DND-41 (cell line): ENCODE results near the gene ACAN.

ENCODE experiments used
- ATAC-seq: fragments of 200-7000 bp; cut with Tn5 transposase; 3 replicates; pipeline ENCODE4 v1.9.1; 2021; ENCODE audit warnings: low read depth; ENCODE audit not compliant: insufficient read depth
- DNase-seq: peaks from one replicate; pipeline ENCODE4 v3.0.0-alpha.2; 2020
- H2AFZ ChIP-seq: 2 replicates; pipeline ENCODE4 v1.6.0; 2012; ENCODE audit warnings: low read depth, low read length
- H3K27ac ChIP-seq: 2 replicates; pipeline ENCODE4 v1.5.1; 2012; ENCODE audit warnings: low read length, inconsistent platforms
- H3K27me3 ChIP-seq: fragments of 200-600 bp; sonication (generic); 2 replicates; pipeline ENCODE4 v1.6.0; 2012; ENCODE audit warnings: low read length, mild to moderate bottlenecking, inconsistent platforms; ENCODE audit not compliant: insufficient read depth, poor library complexity
- H3K36me3 ChIP-seq: 2 replicates; pipeline ENCODE4 v1.5.1; 2012; ENCODE audit warnings: low read length, inconsistent platforms; ENCODE audit not compliant: insufficient read depth
- H3K4me1 ChIP-seq: 2 replicates; pipeline ENCODE4 v1.5.1; 2012; ENCODE audit warnings: mild to moderate bottlenecking, low read length; ENCODE audit not compliant: insufficient read depth
- H3K4me2 ChIP-seq: 2 replicates; pipeline ENCODE4 v1.6.0; 2012; ENCODE audit warnings: mild to moderate bottlenecking, moderate library complexity, low read length, inconsistent platforms; ENCODE audit not compliant: insufficient read depth
- H3K4me3 ChIP-seq, 2 experiments: fragments of 200-600 bp in 1 of 2; shearing (Covaris generic) in 1 of 2; 2 replicates each; pipeline ENCODE4 v1.5.1; 2012 to 2016; ENCODE audit warnings: inconsistent platforms in 2 of 2, low read length in 2 of 2, mild to moderate bottlenecking in 2 of 2, low read depth in 1 of 2, moderate library complexity in 1 of 2
- H3K79me2 ChIP-seq: 2 replicates; pipeline ENCODE4 v1.6.0; 2012; ENCODE audit warnings: low read length, inconsistent platforms; ENCODE audit not compliant: insufficient read depth
- H3K9ac ChIP-seq: 2 replicates; pipeline ENCODE4 v1.6.0; 2012; ENCODE audit warnings: low read depth, mild to moderate bottlenecking, inconsistent platforms, low read length, moderate library complexity
- H3K9me3 ChIP-seq: 2 replicates; pipeline ENCODE4 v1.5.1; 2012; ENCODE audit warnings: low read length, moderate library complexity, mild to moderate bottlenecking, inconsistent platforms; ENCODE audit not compliant: insufficient read depth, severe bottlenecking
- H4K20me1 ChIP-seq: 2 replicates; pipeline ENCODE4 v1.6.0; 2012; ENCODE audit warnings: low read length; ENCODE audit not compliant: insufficient read depth
- EZH2 ChIP-seq: IDR thresholded peaks from 3 replicates; pipeline ENCODE4 v1.6.1; 2012; ENCODE audit warnings: borderline replicate concordance, low read depth, mild to moderate bottlenecking, moderate library complexity, low read length, inconsistent platforms; ENCODE audit not compliant: severe bottlenecking
- TF ChIP-seq, protein P1 (sequence below): IDR thresholded peaks from 2 replicates; pipeline ENCODE4 v1.5.1; 2012; ENCODE audit warnings: borderline replicate concordance, low read length, moderate library complexity, mild to moderate bottlenecking; ENCODE audit not compliant: poor library complexity, severe bottlenecking; ENCODE audit errors: extremely low read depth

ACAN gene

GRCh38 chr15:88835646-88836045 lies 32.4 kb downstream of the ACAN start:
- Histone ChIP-seq H3K27me3 (no peaks in the 10 kb centered on the region), H2AFZ (no peak overlapping the region), H3K36me3 (no peaks in the 10 kb centered on the region), H3K79me2 (no peaks in the 10 kb centered on the region), H4K20me1 (no peaks in the 10 kb centered on the region), H3K4me3 (no peak overlapping the region), H3K9me3 (no peaks in the 10 kb centered on the region), H3K9ac (no peak overlapping the region), H3K27ac (no peak overlapping the region), H3K4me2 (no peak overlapping the region), H3K4me1 (no peaks in the 10 kb centered on the region)
- no peak for TF ChIP-seq EZH2
- TF ChIP-seq, protein P1, sequence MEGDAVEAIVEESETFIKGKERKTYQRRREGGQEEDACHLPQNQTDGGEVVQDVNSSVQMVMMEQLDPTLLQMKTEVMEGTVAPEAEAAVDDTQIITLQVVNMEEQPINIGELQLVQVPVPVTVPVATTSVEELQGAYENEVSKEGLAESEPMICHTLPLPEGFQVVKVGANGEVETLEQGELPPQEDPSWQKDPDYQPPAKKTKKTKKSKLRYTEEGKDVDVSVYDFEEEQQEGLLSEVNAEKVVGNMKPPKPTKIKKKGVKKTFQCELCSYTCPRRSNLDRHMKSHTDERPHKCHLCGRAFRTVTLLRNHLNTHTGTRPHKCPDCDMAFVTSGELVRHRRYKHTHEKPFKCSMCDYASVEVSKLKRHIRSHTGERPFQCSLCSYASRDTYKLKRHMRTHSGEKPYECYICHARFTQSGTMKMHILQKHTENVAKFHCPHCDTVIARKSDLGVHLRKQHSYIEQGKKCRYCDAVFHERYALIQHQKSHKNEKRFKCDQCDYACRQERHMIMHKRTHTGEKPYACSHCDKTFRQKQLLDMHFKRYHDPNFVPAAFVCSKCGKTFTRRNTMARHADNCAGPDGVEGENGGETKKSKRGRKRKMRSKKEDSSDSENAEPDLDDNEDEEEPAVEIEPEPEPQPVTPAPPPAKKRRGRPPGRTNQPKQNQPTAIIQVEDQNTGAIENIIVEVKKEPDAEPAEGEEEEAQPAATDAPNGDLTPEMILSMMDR, result no peak
- DNase-seq (no peak), ATAC-seq (no peak)

GRCh38 chr15:88838667-88839066 lies 35.4 kb downstream of the ACAN start:
- Histone ChIP-seq H4K20me1 (no peaks in the 10 kb centered on the region), H3K9me3 (no peaks in the 10 kb centered on the region), H3K4me1 (no peaks in the 10 kb centered on the region), H3K79me2 (no peaks in the 10 kb centered on the region), H3K4me3 (no peak overlapping the region), H3K27ac (no peak overlapping the region), H3K36me3 (no peaks in the 10 kb centered on the region), H3K27me3 (no peaks in the 10 kb centered on the region), H3K4me2 (no peak overlapping the region), H2AFZ (no peak overlapping the region), H3K9ac (no peak overlapping the region)
- no peak for DNase-seq
- ATAC-seq, result no peak
- TF ChIP-seq, protein P1, result no peak

GRCh38 chr15:88839146-88839545 lies 35.9 kb downstream of the ACAN start:
- no peaks in the 10 kb centered on the region for H4K20me1 ChIP-seq

DNA sequence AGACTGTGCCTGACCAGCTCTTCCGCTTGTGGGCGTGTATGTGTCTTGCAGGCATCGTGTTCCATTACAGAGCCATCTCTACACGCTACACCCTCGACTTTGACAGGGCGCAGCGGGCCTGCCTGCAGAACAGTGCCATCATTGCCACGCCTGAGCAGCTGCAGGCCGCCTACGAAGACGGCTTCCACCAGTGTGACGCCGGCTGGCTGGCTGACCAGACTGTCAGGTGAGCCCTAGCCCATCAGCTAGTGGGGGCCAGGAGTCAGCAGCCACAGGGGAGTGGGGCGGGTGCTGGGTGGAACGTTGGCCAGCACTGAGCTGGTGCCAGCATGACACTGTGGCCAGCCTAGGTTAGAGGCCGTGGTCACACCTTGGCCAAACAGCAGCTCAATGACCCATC lies 36.7 kb downstream of the ACAN start:
- H3K9ac ChIP-seq, result no peak overlapping the region
- no peaks in the 10 kb centered on the region for H3K27me3 ChIP-seq
- no peaks in the 10 kb centered on the region for H3K4me1 ChIP-seq
- no peak overlapping the region for H3K4me2 ChIP-seq
- DNase-seq (no peak), ATAC-seq (no peak)
- no peaks in the 10 kb centered on the region for H3K9me3 ChIP-seq
- no peaks in the 10 kb centered on the region for H3K79me2 ChIP-seq
- TF ChIP-seq, protein P1, result no peak
- TF ChIP-seq EZH2, result no peak
- H3K36me3 ChIP-seq, result no peaks in the 10 kb centered on the region
- no peak overlapping the region for H3K4me3 ChIP-seq
- no peak overlapping the region for H2AFZ ChIP-seq
- H3K27ac ChIP-seq, result no peak overlapping the region
- H4K20me1 ChIP-seq, result no peaks in the 10 kb centered on the region

More at GRCh38 chr15:88839146-88839545, 35.9 kb downstream of the ACAN start:
- Histone ChIP-seq H3K4me1 (no peaks in the 10 kb centered on the region), H2AFZ (no peak overlapping the region), H3K9ac (no peak overlapping the region), H3K27me3 (no peaks in the 10 kb centered on the region), H3K79me2 (no peaks in the 10 kb centered on the region), H3K27ac (no peak overlapping the region), H3K9me3 (no peaks in the 10 kb centered on the region), H3K36me3 (no peaks in the 10 kb centered on the region), H3K4me2 (no peak overlapping the region), H3K4me3 (no peak overlapping the region)
- TF ChIP-seq, protein P1, result no peak
- no peak for TF ChIP-seq EZH2
- DNase-seq, result no peak
- ATAC-seq, result no peak
